ENCODE data around the gene OR2T27. TPM values are rescaled to one million over a fixed set of nuclear protein-coding genes. Genes with fewer than 3 reads are reported as not detected.
"Not testable (repeated sequence)": the region's sequence is repeated elsewhere in the genome, so short reads cannot be mapped to it uniquely, and the experiment has no call there.

The OR2T27 gene
- total RNA-seq, result not detected
- polyA plus RNA-seq, result not detected
- long read RNA-seq, donor 1, result 0 reads
- long read RNA-seq, donor 2, result 0 reads

DNA sequence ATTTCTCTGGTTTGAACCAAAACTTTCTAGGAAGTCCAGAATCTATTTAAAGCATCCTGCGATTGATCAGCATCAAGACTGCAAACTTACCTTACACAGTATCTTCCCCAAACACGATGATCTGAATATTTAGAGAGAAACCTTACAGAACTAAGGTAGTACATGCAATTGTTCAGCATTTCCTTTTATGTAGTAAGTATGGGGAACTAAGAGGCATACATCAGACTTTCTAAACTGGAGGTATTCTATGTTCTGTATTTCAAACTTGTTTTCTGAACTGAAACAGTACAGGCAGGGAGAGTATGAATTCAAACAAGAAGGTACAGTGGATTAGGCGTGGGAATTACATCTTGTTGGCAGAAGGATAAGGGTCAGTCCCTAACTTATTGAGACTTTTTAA, at the start of gene OR2T27:
TSS of gene OR2T27 (minus strand) at position 175 of the 400 bp plus-strand sequence. CDS start 4,644 bp downstream, outside the sequence.
- H3K4me3 ChIP-seq; DNase-seq; H3K27me3 ChIP-seq (ENCODE audit: insufficient read depth in 3 of 3, low read length in 2 of 3); H3K36me3 ChIP-seq (ENCODE audit: insufficient read depth in 1 of 2, low read depth in 1 of 2); H3K4me1 ChIP-seq; H3K9me3 ChIP-seq; H3K27ac ChIP-seq; intact Hi-C loops (cut with DNase I); ATAC-seq: not testable (repeated sequence)
- 59% methylated on average over 2 of the region's 3 CpGs; no CpG with 5 or more reads in 2 of the 3 donors for WGBS, 3 donors

- H3K27me3 ChIP-seq (ENCODE audit: insufficient read depth in 3 of 3, low read length in 2 of 3), result peaks cover 0 to 4% (median 0%) of the 10 kb centered on the region in 3 donors
- intact Hi-C loops (cut with DNase I), result no loop called here
These were observed 49.3 kb upstream of the OR2T27 start for GRCh38 chr1:248704606-248705005.

DNA sequence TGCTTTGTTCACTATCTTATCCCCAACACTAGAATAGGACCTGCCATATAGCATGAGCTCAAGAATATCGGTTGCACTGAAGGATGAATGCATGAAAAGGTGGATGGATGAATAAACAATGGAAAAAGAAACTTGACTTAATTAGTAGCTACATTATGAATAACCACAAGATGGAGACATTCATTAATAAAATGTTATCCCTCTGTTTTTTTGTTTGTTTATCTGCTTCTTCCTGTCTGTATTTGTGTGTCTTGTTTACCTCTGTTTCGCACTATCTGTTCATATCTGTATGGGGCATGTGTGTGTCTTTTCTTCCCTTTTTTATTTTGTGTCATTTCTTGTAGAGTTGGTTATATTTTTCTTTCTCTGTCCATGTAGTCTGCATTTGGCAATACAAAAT, 48.3 kb upstream of the OR2T27 start:
- ATAC-seq (no peak), DNase-seq (no peak)
- intact Hi-C loops (cut with DNase I), result no loop called here
- Histone ChIP-seq H3K27ac (no peak overlapping the region), H3K4me3 (no peak overlapping the region), H3K36me3 (ENCODE audit: insufficient read depth in 1 of 2, low read depth in 1 of 2) (no peaks in the 10 kb centered on the region), H3K27me3 (ENCODE audit: insufficient read depth in 3 of 3, low read length in 2 of 3) (peaks cover 0 to 2% (median 0%) of the 10 kb centered on the region in 3 donors), H3K4me1 (no peaks in the 10 kb centered on the region), H3K9me3 (no peaks in the 10 kb centered on the region)
- TF ChIP-seq CTCF (IDR thresholded peaks at IDR 0.05), result no peak
- WGBS, 3 donors, result 51 to 80% (median 73%) methylated on average over 2 of the region's 2 CpGs

More at GRCh38 chr1:248704606-248705005, 49.3 kb upstream of the OR2T27 start:
- Histone ChIP-seq H3K4me1 (no peaks in the 10 kb centered on the region), H3K9me3 (no peaks in the 10 kb centered on the region), H3K27ac (no peak overlapping the region), H3K4me3 (no peak overlapping the region), H3K36me3 (ENCODE audit: insufficient read depth in 1 of 2, low read depth in 1 of 2) (no peaks in the 10 kb centered on the region)
- 49 to 62% (median 52%) methylated on average over 1 to 2 of the region's 2 CpGs for WGBS, 3 donors
- TF ChIP-seq CTCF (IDR thresholded peaks at IDR 0.05), result no peak
- no peak for ATAC-seq
- no peak for DNase-seq

DNA sequence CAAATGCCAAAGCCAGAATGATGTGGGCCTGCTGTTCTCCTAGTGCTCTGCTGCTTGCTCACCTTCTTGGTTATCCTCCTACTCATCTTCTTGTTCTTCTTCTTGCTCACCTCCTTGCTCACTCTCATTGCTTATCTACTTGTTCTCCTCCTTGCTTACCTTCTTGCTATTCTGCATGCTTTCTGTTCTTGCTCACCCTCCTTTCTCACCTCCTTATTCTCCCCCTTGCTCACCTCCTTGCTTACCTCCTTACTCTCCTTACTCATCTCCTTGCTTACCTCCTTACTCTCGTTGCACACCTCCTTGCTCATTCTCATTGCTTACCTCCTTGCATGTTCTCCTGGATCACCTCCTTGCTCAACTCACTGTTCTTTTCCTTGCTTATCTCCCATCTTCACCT, 47.4 kb upstream of the OR2T27 start, which contains the start of gene OR14I1:
TSS of gene OR14I1 (minus strand) at position 53 of the 400 bp plus-strand sequence.
- TF ChIP-seq CTCF (IDR thresholded peaks at IDR 0.05), result no peak
- DNase-seq (no peak), ATAC-seq (no peak)
- Histone ChIP-seq H3K27ac (no peak within 1 kb of the TSS), H3K9me3 (no peaks in the 10 kb centered on the region), H3K36me3 (ENCODE audit: insufficient read depth in 1 of 2, low read depth in 1 of 2) (no peaks in the 10 kb centered on the region), H3K4me3 (no peak within 1 kb of the TSS), H3K4me1 (no peaks in the 10 kb centered on the region), H3K27me3 (ENCODE audit: insufficient read depth in 3 of 3, low read length in 2 of 3) (peaks cover 0 to 2% (median 0%) of the 10 kb centered on the region in 3 donors)
- 53 to 68% (median 64%) methylated on average over 1 of the region's 1 CpG for WGBS, 3 donors
- intact Hi-C loops (cut with DNase I), result no loop called here

DNA sequence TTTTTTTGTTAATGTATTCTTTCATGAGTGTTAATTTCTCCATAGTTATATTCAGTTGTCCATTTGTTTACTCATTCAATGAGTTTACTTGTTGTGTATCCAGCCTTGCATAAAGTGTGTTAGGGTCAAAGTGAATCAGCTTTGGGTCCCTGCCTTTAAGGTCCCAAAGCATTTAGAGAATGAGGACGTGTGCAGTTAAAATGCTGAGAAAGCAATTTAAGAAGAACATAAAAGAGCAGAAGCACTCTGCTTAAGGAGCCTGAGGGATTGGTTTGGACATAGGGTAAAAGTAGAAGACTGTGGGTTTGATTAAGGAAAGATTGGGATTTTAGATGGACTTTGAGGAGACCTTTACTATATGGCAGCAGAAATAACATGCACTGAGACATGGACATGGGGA, 43.8 kb upstream of the OR2T27 start:
- intact Hi-C loops (cut with DNase I), result loop anchor here in 1 of 2 donors (5.0 kb wide), 1 partner anchor 108 kb away; no protein-coding TSS in a partner anchor
- no peak overlapping the region for H3K4me3 ChIP-seq
- no peaks in the 10 kb centered on the region for H3K9me3 ChIP-seq
- no peaks in the 10 kb centered on the region for H3K36me3 ChIP-seq (ENCODE audit: insufficient read depth in 1 of 2, low read depth in 1 of 2)
- peaks cover 0 to 2% (median 0%) of the 10 kb centered on the region in 3 donors for H3K27me3 ChIP-seq (ENCODE audit: insufficient read depth in 3 of 3, low read length in 2 of 3)
- ATAC-seq (no peak), DNase-seq (no peak)
- no peak for TF ChIP-seq CTCF (IDR thresholded peaks at IDR 0.05)
- no peak overlapping the region for H3K27ac ChIP-seq
- H3K4me1 ChIP-seq, result no peaks in the 10 kb centered on the region
- WGBS, 3 donors, result 42 to 55% (median 43%) methylated on average over 1 of the region's 1 CpG

All from psoas muscle (tissue), 8 donors.